NCI-H510A (cell line): ENCODE data around the gene ODF4.
"Not testable (repeated sequence)": the region's sequence is repeated elsewhere in the genome, so short reads cannot be mapped to it uniquely, and the experiment has no call there.

Experiments
- DNase-seq: peaks from one replicate; lab custom pipeline; 2025; lab: John Stamatoyannopoulos, UW

The ODF4 gene

DNA sequence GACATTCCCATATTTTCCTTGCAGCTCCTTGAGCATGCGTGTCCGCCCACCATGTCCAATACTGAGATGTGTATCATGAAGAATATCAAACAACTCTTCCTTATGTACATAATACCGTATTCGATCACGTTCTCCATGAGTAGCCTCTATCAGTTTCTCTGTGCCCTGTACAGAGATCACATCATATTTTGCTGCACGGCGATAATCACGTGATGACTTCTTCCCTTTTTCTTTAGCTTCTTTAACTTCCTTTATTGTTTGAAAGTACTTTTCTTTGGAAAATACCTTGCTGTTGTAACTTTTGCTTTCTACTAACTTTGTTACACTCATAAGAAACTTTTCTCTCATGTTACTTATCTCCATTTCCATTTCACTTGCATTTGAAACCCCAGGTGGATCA is 30.3 kb downstream of the ODF4 start:
- DNase-seq: no peak

DNA sequence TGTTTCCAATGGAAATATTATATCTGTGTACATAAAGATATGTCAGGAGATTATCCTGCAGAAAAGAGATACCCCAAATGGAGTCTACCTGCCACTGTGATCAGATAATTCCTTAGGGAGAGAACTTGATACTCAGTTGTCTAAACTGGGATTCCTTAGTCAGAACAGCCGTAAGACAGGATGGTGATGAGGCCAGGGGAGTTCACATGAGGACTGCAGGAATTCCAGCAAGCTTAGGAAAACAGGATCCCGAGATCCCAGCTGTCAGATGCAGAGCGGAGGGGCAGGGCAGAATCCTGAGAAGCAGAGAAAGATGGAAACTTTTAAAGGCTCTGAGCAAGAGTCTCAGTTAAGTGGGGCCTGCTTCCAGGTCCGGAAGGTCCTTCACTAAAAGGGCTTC is 32.1 kb downstream of the ODF4 start:
- DNase-seq: no peak

DNA sequence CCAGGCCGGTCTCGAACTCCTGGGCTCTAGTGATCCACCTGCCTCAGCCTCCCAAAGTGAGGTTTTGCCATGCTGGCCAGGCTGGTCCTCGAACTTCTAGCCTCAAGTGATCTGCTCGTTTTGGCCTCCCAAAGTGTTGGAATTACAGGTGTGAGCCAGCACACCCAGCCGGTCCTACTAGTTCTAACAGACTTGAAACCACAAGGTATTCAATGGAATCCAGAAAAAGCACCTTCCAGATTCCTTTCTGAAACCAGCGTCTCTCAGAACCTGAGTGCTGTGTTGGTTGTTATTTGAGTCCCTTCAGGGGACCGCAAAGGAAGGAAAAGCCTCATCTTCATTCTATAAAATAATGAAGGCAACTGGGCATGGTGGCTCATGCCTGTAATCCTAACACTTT is 32.8 kb downstream of the ODF4 start:
- DNase-seq: no peak

DNA sequence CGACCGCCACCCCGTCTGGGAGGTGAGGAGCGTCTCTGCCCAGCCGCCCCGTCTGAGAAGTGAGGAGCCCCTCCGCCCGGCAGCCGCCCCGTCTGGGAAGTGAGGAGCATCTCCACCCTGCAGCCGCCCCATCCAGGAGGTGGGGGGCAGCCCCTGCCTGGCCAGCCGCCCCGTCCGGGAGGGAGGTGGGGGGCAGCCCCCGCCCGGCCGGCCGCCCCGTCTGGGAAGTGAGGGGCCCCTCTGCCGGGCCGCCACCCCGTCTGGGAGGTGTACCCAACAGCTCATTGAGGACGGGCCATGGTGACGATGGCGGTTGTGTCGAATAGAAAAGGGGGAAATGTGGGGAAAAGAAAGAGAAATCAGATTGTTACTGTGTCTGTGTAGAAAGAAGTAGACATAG is 34.2 kb downstream of the ODF4 start:
- not testable (repeated sequence) for DNase-seq

DNA sequence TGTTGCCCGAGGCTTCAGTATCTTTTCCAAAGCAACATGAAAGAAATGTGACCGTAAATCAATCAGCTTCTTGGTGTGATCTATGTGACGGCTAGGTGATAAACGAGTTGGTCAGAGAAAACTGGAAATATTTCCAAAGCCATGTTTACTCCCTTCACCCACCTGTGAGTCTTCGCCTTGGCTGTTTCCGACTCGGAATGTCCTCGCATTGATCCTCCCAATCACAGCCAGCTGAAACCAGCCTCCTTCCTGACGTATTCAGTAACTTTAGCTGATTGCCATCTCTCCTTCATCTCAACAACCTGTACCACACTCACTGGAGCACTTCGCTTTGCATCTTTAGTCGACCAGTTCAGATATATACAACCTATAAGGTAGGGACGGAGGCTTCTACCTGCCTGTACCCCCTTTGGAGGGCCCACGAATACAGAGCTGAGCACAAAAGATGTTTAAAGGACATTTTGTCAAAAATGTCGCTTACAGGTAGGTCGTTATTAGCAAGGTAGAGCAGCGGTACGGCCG is 36.2 kb downstream of the ODF4 start:
- no peak for DNase-seq

DNA sequence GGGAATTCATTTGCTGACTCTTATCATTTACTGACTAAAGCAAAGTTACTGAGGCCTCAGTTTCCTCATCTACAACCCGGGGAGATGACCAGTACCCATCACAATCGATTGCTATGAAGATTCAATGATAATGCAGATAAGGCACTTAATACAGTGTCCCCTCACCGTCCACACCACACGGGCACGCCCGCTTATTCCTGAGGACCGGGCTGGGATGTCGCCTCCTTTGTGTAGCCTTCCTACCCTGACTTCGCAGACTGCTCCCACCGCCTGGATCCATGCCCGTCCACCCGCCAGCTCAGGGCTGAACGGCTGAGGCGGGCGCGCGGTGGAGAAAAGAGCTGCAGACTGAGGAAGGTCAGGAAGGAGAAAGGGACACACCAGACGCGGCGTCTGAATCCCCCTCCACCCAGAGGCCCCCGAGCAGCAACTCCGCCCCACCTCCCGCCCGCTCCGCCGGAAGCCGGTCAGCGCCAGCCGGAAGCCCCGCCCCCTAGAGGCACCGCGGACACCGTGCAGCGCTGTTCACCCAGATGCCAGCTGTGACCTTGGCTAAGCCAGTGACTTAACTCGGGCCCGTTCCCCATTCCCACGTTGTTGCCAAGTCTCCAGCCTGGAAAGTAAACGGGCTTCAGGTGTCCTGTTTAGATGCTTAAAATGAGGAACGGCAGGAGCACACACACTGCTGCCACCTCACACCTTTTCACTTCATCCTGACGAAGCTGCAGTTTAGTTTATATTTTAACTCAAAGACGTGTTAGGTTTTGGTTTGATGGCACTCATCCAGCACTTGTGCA is 36.8 kb downstream of the ODF4 start, which contains the start of gene KRABD2:
KRABD2 (minus strand) TSS at position 434 of the 797 bp plus-strand sequence.
- peak; percentile 87 for DNase-seq

DNA sequence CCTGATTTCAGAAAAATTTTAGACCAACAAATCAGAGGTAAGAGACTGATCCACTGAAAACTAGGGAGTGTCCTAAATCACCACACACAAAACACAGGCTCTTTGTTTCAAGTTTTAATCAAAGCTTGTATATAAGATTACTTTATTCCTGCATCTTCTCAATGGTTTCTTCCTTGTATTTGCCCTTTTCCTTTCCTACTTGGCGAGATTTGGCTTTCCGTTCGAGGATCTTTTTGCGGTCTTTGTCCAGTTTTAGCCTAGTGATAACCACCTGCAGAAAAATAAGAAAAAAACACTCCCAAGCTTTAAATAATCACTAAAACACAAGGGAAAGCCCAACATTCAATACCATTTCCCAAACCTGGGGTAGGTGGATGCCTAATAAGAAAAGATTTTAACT is 37.8 kb downstream of the ODF4 start:
- DNase-seq: no peak

DNA sequence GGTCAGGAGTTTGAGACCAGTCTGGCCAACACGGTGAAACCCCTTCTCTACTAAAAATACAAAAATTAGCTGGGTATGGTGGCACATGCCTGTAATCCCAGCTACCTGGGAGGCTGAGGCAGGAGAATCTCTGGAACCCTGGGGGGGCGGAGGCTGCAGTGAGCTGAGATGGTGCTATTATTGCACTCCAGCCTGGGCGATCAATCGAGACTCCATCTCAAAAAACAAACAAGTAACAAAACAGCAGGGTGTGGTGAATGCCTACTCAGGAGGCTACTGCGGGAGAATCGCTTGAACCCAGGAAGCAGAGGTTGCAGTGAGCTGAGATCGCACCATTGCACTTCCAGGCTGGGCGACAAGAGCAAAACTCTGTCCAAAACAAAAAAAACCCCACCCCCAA is 38.5 kb downstream of the ODF4 start:
- DNase-seq: not testable (repeated sequence)

DNA sequence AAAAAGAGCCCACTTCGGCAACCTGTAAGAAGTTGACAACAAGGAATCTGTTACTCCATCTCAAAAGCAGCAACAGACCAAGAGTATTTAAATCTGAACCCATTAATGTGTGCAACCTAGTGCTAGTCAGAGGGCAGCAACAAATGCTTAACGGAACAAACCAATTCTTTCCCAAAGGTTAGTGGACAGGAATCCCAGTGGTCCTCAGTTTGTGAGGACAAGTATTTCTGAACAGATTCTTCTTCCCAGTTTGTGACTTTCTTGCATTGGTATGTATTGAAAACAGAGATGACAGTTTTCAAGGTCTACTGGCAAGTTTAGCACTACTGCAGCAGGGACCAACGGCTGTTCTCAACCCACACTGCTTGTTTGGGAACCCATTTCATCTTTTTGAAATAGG is 40.4 kb downstream of the ODF4 start:
- DNase-seq: no peak

DNA sequence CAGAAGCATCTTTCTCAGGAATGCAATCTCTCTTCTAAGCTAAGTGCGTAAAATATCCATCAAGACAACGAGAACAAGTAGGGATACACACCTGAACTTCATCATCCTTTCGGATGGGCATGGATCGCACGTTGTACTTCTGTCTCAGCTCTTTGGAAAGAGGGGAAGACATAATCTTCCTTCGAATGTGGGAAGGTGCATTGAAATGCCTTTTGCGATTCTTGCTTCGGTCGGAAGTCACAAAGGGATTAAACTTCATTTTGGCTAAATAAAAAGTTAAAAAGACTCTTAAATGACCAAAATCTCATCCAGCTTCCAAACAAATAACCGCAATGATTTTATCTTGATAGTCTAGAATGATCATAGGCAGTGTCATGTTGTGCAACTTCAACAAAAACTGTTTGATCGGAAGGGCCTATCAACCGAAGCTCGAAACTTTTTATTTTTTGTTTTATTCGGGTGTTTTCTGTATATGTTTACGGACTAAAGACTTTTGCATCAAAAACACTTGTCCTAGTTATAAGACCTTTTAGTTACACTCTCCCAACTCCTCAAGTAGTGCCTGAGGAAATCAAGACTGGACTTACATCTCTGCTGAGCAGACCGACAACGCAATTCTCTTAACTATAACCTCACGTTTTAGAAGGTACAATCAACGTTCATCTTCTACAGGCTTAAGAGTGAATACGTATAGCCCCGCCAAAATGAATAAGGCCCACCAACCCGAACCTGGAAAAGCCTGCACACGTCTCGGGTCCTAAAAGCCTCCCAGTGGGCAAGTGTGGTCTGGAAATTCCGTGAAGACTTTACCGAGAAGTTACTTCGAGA is 42.6 kb downstream of the ODF4 start:
- no peak for DNase-seq

DNA sequence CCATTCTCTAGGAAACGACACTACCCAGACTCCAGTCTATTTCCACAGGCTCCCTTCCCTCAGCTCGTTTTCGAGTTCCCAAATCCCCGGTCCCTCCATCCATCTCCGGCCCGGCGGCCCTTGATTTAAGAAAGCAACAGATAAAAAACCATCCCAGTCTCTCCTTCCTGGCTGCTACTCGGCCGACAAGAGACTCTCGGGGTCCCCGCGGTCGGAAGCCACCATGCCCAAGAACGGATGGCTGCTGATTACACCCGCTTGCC is 43.2 kb downstream of the ODF4 start:
- DNase-seq: no peak

DNA sequence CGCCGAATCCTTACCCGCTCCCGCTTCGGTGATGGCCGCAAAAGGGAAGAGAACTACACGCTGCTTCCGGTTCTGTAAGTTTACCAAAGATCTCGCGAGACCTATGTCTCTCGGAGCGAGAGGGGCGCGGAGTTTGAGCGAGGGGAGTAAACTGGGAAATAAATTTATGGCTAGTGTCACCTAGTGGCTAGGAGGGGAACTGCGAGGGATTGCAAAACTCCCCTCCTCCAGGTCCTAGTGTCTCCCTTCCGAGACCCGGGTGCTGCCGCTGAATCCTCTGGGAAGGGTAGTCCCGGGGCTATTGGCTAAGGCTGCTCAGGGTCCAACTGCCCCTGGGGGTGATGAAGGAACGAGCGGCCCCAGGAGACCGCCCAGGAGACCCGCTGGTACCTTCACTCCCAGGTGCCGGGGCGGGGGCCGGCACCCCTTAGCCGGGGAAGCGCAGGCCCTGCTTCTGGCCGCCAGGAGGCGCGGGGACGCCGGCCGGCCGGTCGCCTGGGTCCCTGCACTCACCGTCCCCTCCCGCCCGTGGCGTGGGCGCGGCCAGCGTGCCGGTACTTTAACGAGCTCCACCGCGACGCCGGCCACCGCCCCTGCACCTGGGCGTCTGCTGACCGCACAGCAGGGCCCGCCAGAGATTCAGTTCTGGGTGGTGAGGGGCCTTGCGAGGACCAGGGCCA is 43.6 kb downstream of the ODF4 start, which contains the start of gene RPL26:
RPL26 (minus strand) TSS at position 51 of the 680 bp plus-strand sequence. CDS start 883 bp downstream, outside the sequence.
- DNase-seq: peak; percentile 96

DNA sequence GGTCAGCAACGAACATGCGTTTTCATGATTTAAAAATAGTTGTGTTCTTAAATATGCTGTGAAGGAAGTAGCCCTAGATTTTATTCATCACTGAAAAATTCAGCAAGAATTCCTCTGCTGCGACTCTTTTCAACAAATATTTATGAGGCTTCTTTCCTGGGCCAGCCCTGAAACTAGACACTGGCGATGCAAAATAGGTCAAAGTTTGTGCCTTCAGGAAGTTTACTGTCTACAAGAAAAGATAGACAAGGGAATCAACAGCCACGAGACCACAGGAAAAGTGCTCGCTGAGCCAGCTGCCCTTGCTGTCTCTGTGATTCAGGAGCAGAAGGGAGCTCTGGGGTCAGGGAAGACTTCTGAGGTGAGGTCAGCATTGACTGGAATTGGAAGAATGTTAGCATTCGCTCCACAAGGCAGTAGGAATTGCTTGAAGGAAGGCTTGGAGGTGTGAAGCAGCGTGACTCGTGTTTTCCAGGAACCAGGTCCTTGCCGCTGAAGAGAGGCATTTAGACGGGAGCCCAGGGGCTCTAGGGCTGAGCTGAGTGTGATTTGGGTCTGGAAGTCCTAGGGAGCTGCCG is 45.2 kb downstream of the ODF4 start:
- no peak for DNase-seq

DNA sequence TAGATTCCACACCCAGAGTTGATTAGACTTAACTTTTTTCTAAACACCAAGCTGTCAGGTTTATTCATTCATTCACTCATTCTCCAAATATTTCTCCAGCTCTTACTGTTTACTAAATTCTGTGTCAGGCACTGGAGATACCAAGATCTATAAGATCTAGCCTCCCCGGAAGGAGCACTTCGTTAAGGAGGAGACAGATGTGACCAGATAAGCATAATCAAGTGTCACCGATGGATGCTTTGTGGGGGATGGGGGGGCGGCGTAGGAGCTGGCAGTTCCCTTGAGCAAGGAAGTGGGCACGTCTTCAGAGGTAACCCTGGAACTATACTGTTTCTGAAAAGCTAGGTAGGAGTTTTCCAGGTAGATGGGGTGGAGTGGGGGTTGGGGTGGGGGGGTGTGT is 47.2 kb downstream of the ODF4 start:
- no peak for DNase-seq

DNA sequence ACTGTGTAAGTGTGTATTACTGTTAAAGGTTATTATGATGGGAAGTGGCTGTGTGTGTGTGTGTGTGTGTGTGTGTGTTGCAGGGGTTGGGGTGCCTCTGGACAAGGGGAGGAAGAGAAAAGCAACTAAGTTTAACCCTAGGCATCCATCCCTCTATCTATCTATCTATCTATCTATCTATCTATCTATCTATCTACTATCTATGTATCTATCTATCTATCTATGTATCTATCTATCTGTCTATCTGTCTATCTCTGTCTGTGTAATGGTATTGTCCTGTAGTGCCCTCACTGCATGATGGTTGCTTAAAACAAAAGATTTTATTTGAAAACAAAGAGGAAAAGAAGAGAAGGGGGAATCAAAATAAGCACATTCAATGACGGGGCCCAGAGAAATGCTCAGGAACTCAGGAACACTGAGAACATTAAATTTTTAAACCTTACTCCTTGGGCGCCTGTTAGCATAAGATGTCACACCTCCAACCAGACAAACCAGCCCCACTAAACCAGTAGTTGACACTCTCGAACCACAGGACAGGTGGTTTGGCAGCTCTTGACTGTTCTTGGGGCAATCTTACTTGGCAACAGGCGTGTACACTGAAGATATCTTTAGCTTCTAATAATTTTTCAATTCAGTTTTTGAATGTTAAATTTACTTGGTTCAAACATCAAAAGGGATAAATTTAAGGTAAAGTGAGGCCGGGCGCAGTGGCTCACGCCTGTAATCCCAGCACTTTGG is 48.4 kb downstream of the ODF4 start:
- no peak for DNase-seq

DNA sequence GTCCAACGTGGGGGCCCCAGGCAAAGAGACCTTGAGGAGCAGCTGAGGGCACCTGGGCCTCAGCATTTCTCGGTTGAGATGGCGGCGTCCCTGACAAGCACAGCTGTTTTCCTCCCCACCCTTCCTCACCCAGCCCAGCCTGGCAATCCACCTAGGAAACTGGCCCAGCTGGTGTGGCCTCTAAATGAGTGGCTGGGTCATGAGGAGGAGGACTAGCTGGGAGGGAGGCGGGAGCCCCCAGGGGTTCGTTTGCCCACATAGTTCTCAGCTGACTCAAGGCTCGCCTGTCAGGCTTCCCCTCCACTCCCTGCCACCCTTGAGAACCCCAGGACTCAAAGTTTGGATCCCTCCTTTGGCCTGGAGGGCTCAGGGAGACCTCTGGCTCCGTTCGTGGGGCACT is 52.1 kb downstream of the ODF4 start:
- DNase-seq: no peak

DNA sequence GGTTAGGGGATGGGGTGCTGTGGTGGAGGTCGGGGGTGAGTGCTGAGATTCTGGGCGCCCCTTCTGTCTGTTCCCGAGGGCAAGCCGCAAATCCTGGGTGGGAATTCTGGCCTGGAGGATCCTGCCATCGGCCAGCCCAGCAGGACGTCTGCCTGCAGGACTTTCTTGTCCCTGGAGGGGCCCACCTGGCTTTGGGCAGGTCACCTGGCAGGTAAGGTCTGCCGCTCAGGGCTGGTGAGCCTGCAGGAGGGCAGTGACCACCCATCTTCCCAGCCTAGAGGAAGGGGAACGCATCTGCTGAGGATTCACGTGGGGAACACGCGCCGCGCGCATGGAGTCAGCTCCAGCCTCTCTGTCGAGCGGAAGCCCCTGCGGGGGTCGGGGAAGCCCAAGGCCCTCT is 52.6 kb downstream of the ODF4 start:
- DNase-seq: no peak

DNA sequence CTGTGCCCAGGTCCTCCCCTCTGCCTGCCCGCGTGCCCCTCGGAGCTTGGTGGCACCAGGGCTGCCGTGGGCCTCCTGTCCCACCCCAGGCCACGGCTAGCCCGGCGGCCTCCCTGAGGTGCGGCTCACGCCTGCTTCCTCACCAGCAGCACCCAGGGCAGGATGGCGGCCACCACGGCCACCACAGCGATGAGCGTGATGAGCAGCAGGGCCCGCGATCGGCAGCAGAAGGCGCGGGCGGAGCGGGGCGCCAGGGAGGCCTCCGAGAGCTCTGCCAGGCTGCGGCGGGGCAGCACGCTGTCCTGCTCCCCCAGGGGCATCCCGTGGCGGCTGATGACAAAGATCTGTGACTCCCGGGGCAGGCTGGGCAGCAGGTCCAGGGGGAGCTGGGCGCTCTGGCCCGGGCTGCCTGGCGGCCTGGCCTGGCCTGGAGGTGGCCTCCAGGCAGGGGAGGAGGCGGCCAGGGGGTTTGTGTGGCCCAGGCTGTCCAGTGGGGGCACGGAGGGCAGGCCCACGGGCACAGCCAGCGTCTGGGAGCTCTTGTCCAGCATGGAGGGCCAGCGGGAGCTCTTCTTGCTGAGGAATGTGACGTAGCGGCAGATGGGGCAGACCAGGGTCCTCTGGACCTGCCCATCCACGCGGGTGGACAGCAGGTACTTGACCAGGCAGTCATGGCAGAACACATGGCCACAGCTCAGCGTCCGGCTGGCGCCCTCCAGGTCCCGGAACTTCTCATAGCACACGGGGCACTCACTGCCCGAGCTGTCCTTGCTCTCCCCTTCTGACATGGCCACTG is 53.2 kb downstream of the ODF4 start:
- DNase-seq: no peak

DNA sequence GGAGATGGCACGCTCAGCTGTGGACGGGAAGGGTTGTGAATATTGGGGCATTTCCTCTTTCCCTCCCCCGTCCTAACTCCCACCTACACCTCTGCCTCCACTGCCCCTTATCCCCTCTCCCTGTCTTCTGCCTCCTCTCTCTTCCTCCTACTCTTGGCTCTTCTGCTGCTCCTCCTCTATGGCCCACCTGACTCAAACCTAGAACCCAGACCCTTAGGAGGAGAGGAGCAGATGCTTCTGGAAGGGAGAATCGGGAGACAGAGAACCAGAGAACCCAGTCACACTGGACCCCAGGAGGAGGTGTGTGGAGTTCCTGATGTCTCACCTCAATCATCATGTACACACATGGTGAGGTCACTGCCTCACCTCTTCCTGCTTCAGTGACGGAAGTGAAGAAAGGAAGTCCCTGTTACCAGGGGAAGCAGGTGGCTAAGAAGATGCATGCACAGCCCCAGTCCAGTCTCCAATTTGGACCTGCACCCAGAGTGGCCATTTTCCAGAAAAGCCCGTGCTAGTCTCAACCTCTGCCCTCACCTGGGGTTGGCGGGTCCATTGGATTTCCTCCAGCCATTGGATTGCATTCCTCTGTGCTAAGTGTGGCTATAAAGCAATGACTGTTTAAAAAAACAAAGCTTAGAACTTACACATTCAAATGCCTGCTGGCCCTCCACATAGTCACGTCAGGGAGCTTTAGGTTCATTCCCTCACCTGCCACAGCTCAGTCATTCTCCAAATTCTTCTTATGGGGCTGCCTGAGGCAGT is 54.0 kb downstream of the ODF4 start:
- no peak for DNase-seq

DNA sequence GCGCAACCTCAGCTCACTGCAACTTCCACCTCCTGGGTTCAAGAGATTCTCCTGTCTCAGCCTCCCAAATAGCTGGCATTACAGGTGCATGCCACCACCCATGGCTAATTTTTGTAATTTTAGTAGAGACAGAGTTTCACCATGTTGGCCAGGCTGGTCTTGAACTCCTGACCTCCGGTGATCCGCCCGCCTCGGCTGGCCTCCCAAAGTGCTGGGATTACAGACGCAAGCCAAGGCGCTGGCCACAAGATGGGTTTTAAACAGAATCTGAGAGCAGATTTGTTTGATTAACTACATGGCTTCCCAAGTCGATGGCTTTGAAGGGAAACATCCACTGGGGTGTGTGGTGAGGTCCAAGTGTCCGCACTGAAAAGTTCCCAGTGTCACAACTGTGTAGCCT is 54.9 kb downstream of the ODF4 start:
- not testable (repeated sequence) for DNase-seq
